H9 (cell line): ENCODE data around the gene USP21. TPM values are rescaled to one million over a fixed set of nuclear protein-coding genes. Genes with fewer than 3 reads are reported as not detected.

Experiments
- DNase-seq: peaks from one replicate; pipeline ENCODE4 v3.0.0-alpha.2; 2017
- H2AFZ ChIP-seq: one replicate; pipeline ENCODE4 v1.6.1; 2013; ENCODE audit warnings: mild to moderate bottlenecking, low read length, control low read depth, moderate library complexity
- H2AK5ac ChIP-seq: 2 replicates; pipeline ENCODE4 v1.6.1; 2013; ENCODE audit warnings: low read length, control low read depth, mixed read lengths; ENCODE audit not compliant: insufficient read length
- H2BK120ac ChIP-seq: one replicate; pipeline ENCODE4 v1.6.1; 2013; ENCODE audit warnings: low read depth, mild to moderate bottlenecking, low read length, control low read depth, inconsistent platforms; ENCODE audit not compliant: poor library complexity, severe bottlenecking
- H2BK12ac ChIP-seq: 2 replicates; pipeline ENCODE4 v1.6.1; 2013; ENCODE audit warnings: low read length, control low read depth, mixed read lengths, low read depth; ENCODE audit not compliant: insufficient read length
- H2BK15ac ChIP-seq: 2 replicates; pipeline ENCODE4 v1.6.1; 2013; ENCODE audit warnings: low read depth, low read length, control low read depth
- H2BK20ac ChIP-seq: one replicate; pipeline ENCODE4 v1.6.1; 2013; ENCODE audit warnings: low read depth, mild to moderate bottlenecking, low read length, control low read depth, inconsistent platforms; ENCODE audit not compliant: poor library complexity, severe bottlenecking
- H2BK5ac ChIP-seq: 2 replicates; pipeline ENCODE4 v1.6.1; 2013; ENCODE audit warnings: low read length, control low read depth, mixed read lengths; ENCODE audit not compliant: insufficient read length
- H3K14ac ChIP-seq: 2 replicates; pipeline ENCODE4 v1.6.1; 2013; ENCODE audit warnings: low read length, control low read depth; ENCODE audit not compliant: insufficient read depth
- H3K18ac ChIP-seq: 2 replicates; pipeline ENCODE4 v1.6.1; 2013; ENCODE audit warnings: low read depth, mild to moderate bottlenecking, mixed read lengths, low read length, control low read depth; ENCODE audit not compliant: insufficient read length
- H3K23ac ChIP-seq: 2 replicates; pipeline ENCODE4 v1.6.1; 2013; ENCODE audit warnings: low read length, control low read depth, mixed read lengths, low read depth; ENCODE audit not compliant: insufficient read length
- H3K23me2 ChIP-seq: 2 replicates; pipeline ENCODE4 v1.6.1; 2013; ENCODE audit warnings: low read depth, mild to moderate bottlenecking, mixed read lengths, low read length, control low read depth; ENCODE audit not compliant: insufficient read length, poor library complexity, severe bottlenecking
- H3K27ac ChIP-seq: 2 replicates; pipeline ENCODE4 v1.5.1; 2013; ENCODE audit warnings: low read length, control low read depth, mixed read lengths, low read depth; ENCODE audit not compliant: insufficient read length
- H3K27me3 ChIP-seq: 2 replicates; pipeline ENCODE4 v1.6.1; 2013; ENCODE audit warnings: low read length, control low read depth, inconsistent platforms; ENCODE audit not compliant: insufficient read depth
- H3K4ac ChIP-seq: 2 replicates; pipeline ENCODE4 v1.6.1; 2013; ENCODE audit warnings: low read depth, mild to moderate bottlenecking, control low read depth, inconsistent platforms, low read length, moderate library complexity
- H3K4me1 ChIP-seq: 2 replicates; pipeline ENCODE4 v1.6.1; 2013; ENCODE audit warnings: low read length, control low read depth, inconsistent platforms; ENCODE audit not compliant: insufficient read depth
- H3K4me2 ChIP-seq: 2 replicates; pipeline ENCODE4 v1.6.1; 2013; ENCODE audit warnings: low read length, control low read depth, mixed read lengths; ENCODE audit not compliant: insufficient read length, insufficient read depth
- H3K56ac ChIP-seq: 2 replicates; pipeline ENCODE4 v1.6.1; 2013; ENCODE audit warnings: low read depth, mild to moderate bottlenecking, mixed read lengths, low read length, control low read depth; ENCODE audit not compliant: insufficient read length
- H3K79me1 ChIP-seq: 2 replicates; pipeline ENCODE4 v1.6.1; 2013; ENCODE audit warnings: low read depth, mild to moderate bottlenecking, moderate library complexity, low read length, control low read depth, inconsistent platforms; ENCODE audit not compliant: insufficient read depth, poor library complexity, severe bottlenecking
- H3K79me2 ChIP-seq: 2 replicates; pipeline ENCODE4 v1.6.1; 2013; ENCODE audit warnings: low read length, control low read depth, inconsistent platforms; ENCODE audit not compliant: insufficient read depth
- H3K9ac ChIP-seq: 2 replicates; pipeline ENCODE4 v1.6.1; 2013; ENCODE audit warnings: low read length, control low read depth, mixed read lengths; ENCODE audit not compliant: insufficient read length; ENCODE audit errors: extremely low read depth
- H3K9me3 ChIP-seq: one replicate; pipeline ENCODE4 v1.6.1; 2013; ENCODE audit warnings: low read depth, low read length, inconsistent platforms; ENCODE audit not compliant: control insufficient read depth
- H3T11ph ChIP-seq: one replicate; pipeline ENCODE4 v1.6.1; 2013; ENCODE audit warnings: mild to moderate bottlenecking, low read length, control low read depth, inconsistent platforms
- H4K20me1 ChIP-seq: one replicate; pipeline ENCODE4 v1.6.1; 2013; ENCODE audit not compliant: control insufficient read depth, insufficient read length, insufficient read depth
- H4K5ac ChIP-seq: 2 replicates; pipeline ENCODE4 v1.6.1; 2013; ENCODE audit warnings: low read depth, mild to moderate bottlenecking, mixed read lengths, low read length, control low read depth; ENCODE audit not compliant: insufficient read length
- H4K8ac ChIP-seq: replicated peaks from 2 replicates; pipeline ENCODE4 v1.6.1; 2013; ENCODE audit warnings: low read length, control low read depth, mixed read lengths, low read depth; ENCODE audit not compliant: insufficient read length
- H4K91ac ChIP-seq: 2 replicates; pipeline ENCODE4 v1.6.1; 2013; ENCODE audit warnings: low read depth, mild to moderate bottlenecking, moderate library complexity, mixed read lengths, low read length, control low read depth; ENCODE audit not compliant: insufficient read length
- H3K27ac Mint-ChIP-seq, 3 experiments: 2 replicates in 2 of 3; 3 replicates in 1 of 3; pipeline ENCODE4 v1.8.0; 2020 to 2021; ENCODE audit warnings: mixed read lengths in 3 of 3, mild to moderate bottlenecking in 1 of 3, moderate library complexity in 1 of 3
- H3K27me3 Mint-ChIP-seq: 2 replicates; pipeline ENCODE4 v1.8.0; 2021; ENCODE audit warnings: low read depth, mild to moderate bottlenecking, moderate library complexity, mixed read lengths
- H3K36me3 Mint-ChIP-seq, 3 experiments: 2 replicates in 2 of 3; 3 replicates in 1 of 3; pipeline ENCODE4 v1.8.0; 2020 to 2021; ENCODE audit warnings: low read depth in 3 of 3, mixed read lengths in 3 of 3; ENCODE audit not compliant: insufficient read depth in 1 of 3
- H3K4me1 Mint-ChIP-seq, 2 experiments: 2 replicates each; pipeline ENCODE4 v1.8.0; 2020; ENCODE audit warnings: mixed read lengths in 2 of 2
- H3K4me3 Mint-ChIP-seq, 2 experiments: 2 replicates in 1 of 2; 3 replicates in 1 of 2; pipeline ENCODE4 v1.8.0; 2020 to 2021; ENCODE audit warnings: mild to moderate bottlenecking in 2 of 2, mixed read lengths in 2 of 2, moderate library complexity in 1 of 2
- H3K9me3 Mint-ChIP-seq, 2 experiments: 2 replicates in 1 of 2; 3 replicates in 1 of 2; pipeline ENCODE4 v1.8.0; 2020; ENCODE audit warnings: mild to moderate bottlenecking in 2 of 2, mixed read lengths in 2 of 2, moderate library complexity in 1 of 2
- WGBS: extraction: QIAGEN DNeasy Blood & Tissue Kit; methylation state at CpG from one replicate; pipeline ENCODE4 v1.1.7; 2013; ENCODE audit warnings: missing lambda C conversion rate, low lambda C conversion rate, mixed read lengths; ENCODE audit not compliant: insufficient read length; ENCODE audit errors: extremely low coverage; 5-methylcytosine and 5-hydroxymethylcytosine counted together
- total RNA-seq: library from RNA; stranded (reverse); gene quantifications from 2 replicates; pipeline ENCODE4 v1.2.1, GENCODE V29; 2021
- TF ChIP-seq, protein P1 (sequence below): fragments of 200-600 bp; sonication (generic); conservative IDR thresholded peaks from 3 replicates; pipeline ENCODE4 v1.8.0; 2021; ENCODE audit warnings: antibody characterized with exemption, mild to moderate bottlenecking

The USP21 gene
- total RNA-seq, 1 experiment from 2014 or later: 17.9 TPM

DNA sequence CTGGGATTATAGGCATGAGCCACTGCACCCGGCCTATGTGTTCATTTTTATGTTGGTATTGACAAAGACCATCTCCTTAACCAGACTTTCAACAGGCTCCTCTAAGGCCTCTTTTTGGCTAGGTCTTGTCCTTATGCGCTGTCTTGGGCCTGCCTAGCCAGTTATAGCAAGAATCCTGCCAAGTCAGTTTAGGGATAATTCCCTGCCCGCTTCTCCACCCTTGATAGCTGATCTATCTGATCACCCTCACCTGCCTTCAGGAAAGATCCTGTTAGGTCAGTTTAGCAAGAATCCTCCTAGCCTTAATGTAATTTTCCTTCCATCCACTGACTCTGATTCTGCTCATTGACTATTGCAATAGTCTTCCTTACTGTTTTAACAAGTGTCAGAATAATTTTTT, 20.4 kb downstream of the USP21 start:
- no peak overlapping the region for H3K4me3 Mint-ChIP-seq
- Histone ChIP-seq H4K8ac (no peak overlapping the region), H3K4me1 (no peaks in the 10 kb centered on the region; the same call in 1 of the 2 replicates), H3K79me1 (no peaks in the 10 kb centered on the region), H3K79me2 (no peaks in the 10 kb centered on the region), H3K23ac (no peak overlapping the region), H4K20me1 (no peaks in the 10 kb centered on the region), H3K9ac (no peak overlapping the region), H4K5ac (no peak overlapping the region), H3K9me3 (no peaks in the 10 kb centered on the region), H2AK5ac (no peak overlapping the region), H3K4me2 (no peak overlapping the region), H2AFZ (no peak overlapping the region), H2BK12ac (no peak overlapping the region), H2BK15ac (no peak overlapping the region), H3K23me2 (peaks cover 6% of the 10 kb centered on the region), H3K56ac (no peak overlapping the region), H2BK5ac (no peak overlapping the region), H3K4ac (no peak overlapping the region), H4K91ac (no peak overlapping the region), H3K14ac (no peak overlapping the region), H3T11ph (no peak overlapping the region), H3K27ac (no peak overlapping the region), H3K27me3 (no peaks in the 10 kb centered on the region), H2BK20ac (no peak overlapping the region), H3K18ac (no peak overlapping the region), H2BK120ac (no peak overlapping the region)
- H3K27me3 Mint-ChIP-seq: peaks cover 5% of the 10 kb centered on the region
- H3K4me1 Mint-ChIP-seq: peaks cover 21 to 22% of the 10 kb centered on the region in 2 experiments
- no CpG with 5 or more reads among the region's 3 CpGs for WGBS
- H3K9me3 Mint-ChIP-seq: no peaks in the 10 kb centered on the region
- no peak for DNase-seq
- H3K27ac Mint-ChIP-seq: no peak overlapping the region
- H3K36me3 Mint-ChIP-seq: peaks cover 2 to 15% (median 11%) of the 10 kb centered on the region in 3 experiments; a peak in 6 of 7 replicates
- TF ChIP-seq, protein P1, sequence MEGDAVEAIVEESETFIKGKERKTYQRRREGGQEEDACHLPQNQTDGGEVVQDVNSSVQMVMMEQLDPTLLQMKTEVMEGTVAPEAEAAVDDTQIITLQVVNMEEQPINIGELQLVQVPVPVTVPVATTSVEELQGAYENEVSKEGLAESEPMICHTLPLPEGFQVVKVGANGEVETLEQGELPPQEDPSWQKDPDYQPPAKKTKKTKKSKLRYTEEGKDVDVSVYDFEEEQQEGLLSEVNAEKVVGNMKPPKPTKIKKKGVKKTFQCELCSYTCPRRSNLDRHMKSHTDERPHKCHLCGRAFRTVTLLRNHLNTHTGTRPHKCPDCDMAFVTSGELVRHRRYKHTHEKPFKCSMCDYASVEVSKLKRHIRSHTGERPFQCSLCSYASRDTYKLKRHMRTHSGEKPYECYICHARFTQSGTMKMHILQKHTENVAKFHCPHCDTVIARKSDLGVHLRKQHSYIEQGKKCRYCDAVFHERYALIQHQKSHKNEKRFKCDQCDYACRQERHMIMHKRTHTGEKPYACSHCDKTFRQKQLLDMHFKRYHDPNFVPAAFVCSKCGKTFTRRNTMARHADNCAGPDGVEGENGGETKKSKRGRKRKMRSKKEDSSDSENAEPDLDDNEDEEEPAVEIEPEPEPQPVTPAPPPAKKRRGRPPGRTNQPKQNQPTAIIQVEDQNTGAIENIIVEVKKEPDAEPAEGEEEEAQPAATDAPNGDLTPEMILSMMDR: no peak
